ENCODE results near the gene YTHDC1. TPM values are rescaled to one million over a fixed set of nuclear protein-coding genes. Genes with fewer than 3 reads are reported as not detected.

The YTHDC1 gene
- total RNA-seq, 3 donors from 2014 or later (not counting 1 experiment from before 2014, with no cell fraction given), result 225 to 320 (median 270) TPM

DNA sequence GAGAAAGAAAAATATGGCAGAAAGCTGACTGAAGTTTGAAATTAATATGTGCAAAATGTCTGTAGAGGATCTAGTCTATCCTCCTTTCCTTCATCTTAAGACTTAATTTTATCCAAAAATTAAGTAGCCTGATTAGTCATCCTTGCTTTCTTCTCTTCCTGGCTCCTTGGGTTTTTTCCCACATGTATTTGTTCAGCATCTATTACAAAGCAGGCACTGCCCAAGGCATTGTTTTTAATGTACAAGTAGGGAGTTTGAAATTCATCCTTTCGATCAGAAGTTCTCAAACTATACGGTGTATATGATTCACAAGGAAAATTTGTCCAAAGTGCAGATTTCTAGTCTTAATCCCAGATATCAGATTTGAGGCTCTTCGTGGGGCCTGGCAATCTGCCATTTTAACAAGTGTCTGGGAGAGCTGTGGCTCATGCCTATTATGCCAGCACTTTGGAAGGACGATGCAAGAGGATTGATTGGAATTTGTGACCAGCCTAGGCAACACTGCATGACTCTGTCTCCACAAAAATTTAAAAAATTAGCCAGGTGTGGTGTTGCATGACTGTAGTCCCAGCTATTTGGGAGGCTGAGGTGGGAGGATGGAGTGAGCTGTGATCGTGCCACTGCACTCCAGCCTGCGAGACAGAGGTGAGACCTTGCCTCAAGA lies 19.4 kb upstream of the YTHDC1 start:
- H3K27ac Mint-ChIP-seq, result no peak overlapping the region
- peaks cover 4% of the 10 kb centered on the region for H3K4me1 ChIP-seq (ENCODE audit: control insufficient read depth, insufficient read depth, low read length)
- H3K9me3 ChIP-seq (ENCODE audit: control insufficient read depth, insufficient read depth, low read length), result no peaks in the 10 kb centered on the region
- no peaks in the 10 kb centered on the region for H3K27me3 ChIP-seq (ENCODE audit: control insufficient read depth, insufficient read depth, low read length)
- H3K4me1 Mint-ChIP-seq, result peaks cover 0 to 4% of the 10 kb centered on the region in 2 donors
- H3K4me3 ChIP-seq (ENCODE audit: low read length), result no peak overlapping the region
- no peak overlapping the region for H3K4me3 Mint-ChIP-seq
- no peaks in the 10 kb centered on the region for H3K36me3 ChIP-seq (ENCODE audit: control insufficient read depth, insufficient read depth, low read length)
- intact Hi-C loops (cut with micrococcal nuclease), result no loop called here
- H3K27me3 Mint-ChIP-seq (ENCODE audit: low read depth in 2 of 2), result peaks cover 8% of the 10 kb centered on the region in 2 donors
- ATAC-seq (no peak), DNase-seq (no peak)
- 90% methylated on average over 6 of the region's 6 CpGs for WGBS (ENCODE audit: insufficient coverage)
- no peaks in the 10 kb centered on the region for H3K36me3 Mint-ChIP-seq
- TF ChIP-seq, protein P1, sequence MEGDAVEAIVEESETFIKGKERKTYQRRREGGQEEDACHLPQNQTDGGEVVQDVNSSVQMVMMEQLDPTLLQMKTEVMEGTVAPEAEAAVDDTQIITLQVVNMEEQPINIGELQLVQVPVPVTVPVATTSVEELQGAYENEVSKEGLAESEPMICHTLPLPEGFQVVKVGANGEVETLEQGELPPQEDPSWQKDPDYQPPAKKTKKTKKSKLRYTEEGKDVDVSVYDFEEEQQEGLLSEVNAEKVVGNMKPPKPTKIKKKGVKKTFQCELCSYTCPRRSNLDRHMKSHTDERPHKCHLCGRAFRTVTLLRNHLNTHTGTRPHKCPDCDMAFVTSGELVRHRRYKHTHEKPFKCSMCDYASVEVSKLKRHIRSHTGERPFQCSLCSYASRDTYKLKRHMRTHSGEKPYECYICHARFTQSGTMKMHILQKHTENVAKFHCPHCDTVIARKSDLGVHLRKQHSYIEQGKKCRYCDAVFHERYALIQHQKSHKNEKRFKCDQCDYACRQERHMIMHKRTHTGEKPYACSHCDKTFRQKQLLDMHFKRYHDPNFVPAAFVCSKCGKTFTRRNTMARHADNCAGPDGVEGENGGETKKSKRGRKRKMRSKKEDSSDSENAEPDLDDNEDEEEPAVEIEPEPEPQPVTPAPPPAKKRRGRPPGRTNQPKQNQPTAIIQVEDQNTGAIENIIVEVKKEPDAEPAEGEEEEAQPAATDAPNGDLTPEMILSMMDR (IDR thresholded peaks at IDR 0.05), result no peak
- H3K27ac ChIP-seq (ENCODE audit: low read length), result no peak overlapping the region
- H3K9me3 Mint-ChIP-seq, result no peaks in the 10 kb centered on the region

DNA sequence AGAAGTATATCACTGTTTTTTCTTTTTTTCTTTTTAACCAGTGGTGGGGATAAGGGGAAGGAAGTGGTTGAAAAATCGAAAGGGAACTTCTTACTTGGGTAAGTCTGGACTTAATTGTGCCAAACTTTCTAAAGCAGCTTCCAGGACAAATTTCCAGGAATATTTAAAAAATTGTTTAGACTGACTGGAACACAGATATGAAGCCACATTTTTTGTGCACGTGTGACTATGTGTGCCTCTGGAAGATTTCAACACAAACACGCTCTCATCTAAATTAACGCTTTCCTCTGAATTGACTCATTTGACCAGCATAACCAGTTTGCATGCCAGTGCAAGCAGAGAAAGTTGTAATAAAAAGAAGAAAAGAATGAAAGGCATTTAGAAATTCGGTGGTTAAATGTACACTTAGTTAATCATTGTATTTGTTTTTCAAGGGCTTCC lies 18.8 kb upstream of the YTHDC1 start:
- Mint-ChIP-seq H3K9me3 (no peaks in the 10 kb centered on the region), H3K4me3 (no peak overlapping the region), H3K27me3 (ENCODE audit: low read depth in 2 of 2) (peaks cover 8 to 13% of the 10 kb centered on the region in 2 donors), H3K36me3 (no peaks in the 10 kb centered on the region), H3K27ac (no peak overlapping the region), H3K4me1 (peaks cover 0 to 4% of the 10 kb centered on the region in 2 donors)
- DNase-seq (no peak), ATAC-seq (no peak)
- Histone ChIP-seq H3K27me3 (ENCODE audit: control insufficient read depth, insufficient read depth, low read length) (no peaks in the 10 kb centered on the region), H3K27ac (ENCODE audit: low read length) (no peak overlapping the region), H3K4me3 (ENCODE audit: low read length) (no peak overlapping the region), H3K4me1 (ENCODE audit: control insufficient read depth, insufficient read depth, low read length) (peaks cover 4% of the 10 kb centered on the region), H3K9me3 (ENCODE audit: control insufficient read depth, insufficient read depth, low read length) (no peaks in the 10 kb centered on the region), H3K36me3 (ENCODE audit: control insufficient read depth, insufficient read depth, low read length) (no peaks in the 10 kb centered on the region)
- WGBS (ENCODE audit: insufficient coverage), result 35% methylated on average over 5 of the region's 5 CpGs
- TF ChIP-seq, protein P1 (IDR thresholded peaks at IDR 0.05), result no peak
- intact Hi-C loops (cut with micrococcal nuclease), result no loop called here

DNA sequence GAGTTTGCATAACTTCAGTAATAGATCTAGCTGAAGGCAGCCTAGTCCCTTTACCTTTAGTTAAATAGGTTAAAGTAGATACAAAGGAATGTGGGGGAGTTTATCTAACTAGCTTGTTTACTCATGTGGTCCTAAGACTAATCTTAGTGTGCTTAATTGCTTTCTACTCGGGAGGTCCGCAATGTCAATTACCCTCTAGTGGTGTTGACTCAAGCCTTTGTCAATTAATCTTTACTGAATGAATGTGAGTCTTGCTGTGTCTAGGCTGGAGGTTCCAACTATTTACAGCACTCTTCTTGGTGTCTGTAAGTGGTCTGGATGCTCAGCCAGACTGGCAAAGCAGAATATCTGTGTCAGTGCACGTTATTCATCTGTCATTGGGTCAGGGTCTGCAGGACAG lies 17.9 kb upstream of the YTHDC1 start:
- no peak for DNase-seq
- Mint-ChIP-seq H3K27ac (no peak overlapping the region), H3K9me3 (no peaks in the 10 kb centered on the region), H3K4me1 (no peaks in the 10 kb centered on the region), H3K27me3 (ENCODE audit: low read depth in 2 of 2) (peaks cover 8 to 14% of the 10 kb centered on the region in 2 donors), H3K4me3 (no peak overlapping the region), H3K36me3 (no peaks in the 10 kb centered on the region)
- Histone ChIP-seq H3K27ac (ENCODE audit: low read length) (no peak overlapping the region), H3K4me1 (ENCODE audit: control insufficient read depth, insufficient read depth, low read length) (no peaks in the 10 kb centered on the region), H3K9me3 (ENCODE audit: control insufficient read depth, insufficient read depth, low read length) (no peaks in the 10 kb centered on the region), H3K27me3 (ENCODE audit: control insufficient read depth, insufficient read depth, low read length) (no peaks in the 10 kb centered on the region), H3K4me3 (ENCODE audit: low read length) (no peak overlapping the region), H3K36me3 (ENCODE audit: control insufficient read depth, insufficient read depth, low read length) (no peaks in the 10 kb centered on the region)
- TF ChIP-seq, protein P1 (IDR thresholded peaks at IDR 0.05), result no peak
- no peak for ATAC-seq
- intact Hi-C loops (cut with micrococcal nuclease), result no loop called here
- WGBS (ENCODE audit: insufficient coverage), result 92% methylated on average over 3 of the region's 3 CpGs

DNA sequence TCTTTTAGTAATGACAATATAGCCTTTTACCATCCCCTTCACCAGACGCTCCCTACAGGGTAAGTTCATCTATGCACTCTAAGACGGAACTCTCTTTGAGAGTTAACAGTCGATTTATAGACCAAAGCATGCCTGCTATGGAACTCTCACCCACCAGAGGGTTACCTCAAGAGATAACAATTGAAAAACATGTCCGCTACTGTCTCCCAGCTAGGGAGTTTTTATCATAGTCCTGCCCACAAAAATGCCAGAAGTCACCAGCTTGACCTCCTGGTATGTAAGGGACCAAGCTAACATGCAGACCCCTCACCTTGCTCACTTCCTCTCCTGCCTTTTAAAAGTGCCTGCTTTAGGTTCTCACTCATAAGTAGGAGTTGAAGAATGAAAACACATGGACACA lies 16.7 kb upstream of the YTHDC1 start:
- TF ChIP-seq, protein P1 (IDR thresholded peaks at IDR 0.05), result no peak
- WGBS (ENCODE audit: insufficient coverage), result 89% methylated on average over 4 of the region's 4 CpGs
- DNase-seq (no peak), ATAC-seq (no peak)
- Mint-ChIP-seq H3K4me3 (no peak overlapping the region), H3K36me3 (no peaks in the 10 kb centered on the region), H3K9me3 (no peaks in the 10 kb centered on the region), H3K27me3 (ENCODE audit: low read depth in 2 of 2) (peaks cover 8 to 14% of the 10 kb centered on the region in 2 donors), H3K4me1 (no peaks in the 10 kb centered on the region), H3K27ac (no peak overlapping the region)
- Histone ChIP-seq H3K4me3 (ENCODE audit: low read length) (no peak overlapping the region), H3K27me3 (ENCODE audit: control insufficient read depth, insufficient read depth, low read length) (no peaks in the 10 kb centered on the region), H3K4me1 (ENCODE audit: control insufficient read depth, insufficient read depth, low read length) (no peaks in the 10 kb centered on the region), H3K27ac (ENCODE audit: low read length) (no peak overlapping the region), H3K36me3 (ENCODE audit: control insufficient read depth, insufficient read depth, low read length) (no peaks in the 10 kb centered on the region), H3K9me3 (ENCODE audit: control insufficient read depth, insufficient read depth, low read length) (no peaks in the 10 kb centered on the region)
- intact Hi-C loops (cut with micrococcal nuclease), result no loop called here
